ENCODE results near the gene KPTN.

- TF ChIP-seq CTCF (conservative IDR thresholded peaks at IDR 0.05; ENCODE audit: low read depth, low read length) (no peak), EZH2 (IDR thresholded peaks at IDR 0.05; ENCODE audit: low read length, unreplicated experiment) (no peak)
Measured at GRCh38 chr19:47435196-47435595, 48.8 kb downstream of the KPTN start.

All from PC-3 (cell line).